Upper lobe of left lung (tissue), 6 donors: ENCODE results near the gene GGTA1. TPM values are rescaled to one million over a fixed set of nuclear protein-coding genes. Genes with fewer than 3 reads are reported as not detected.

Experiments
- ATAC-seq, 2 donors: fragments of 200-7000 bp; cut with Tn5 transposase; one replicate each; pipeline ENCODE4 v1.9.1; 2022; ENCODE audit warnings: mild to moderate bottlenecking in 2 of 2, moderate library complexity in 2 of 2; ENCODE audit not compliant: low FRiP score in 2 of 2
- DNase-seq, 2 donors: peaks; one replicate each; pipeline ENCODE4 v3.0.0-alpha.2; 2019 to 2020
- H3K27ac ChIP-seq, 4 donors: fragments of 200-600 bp; sonication (generic); one replicate each; pipeline ENCODE4 v1.5.1; 2016 to 2019
- H3K27me3 ChIP-seq, 4 donors: fragments of 200-600 bp; sonication (generic); one replicate each; pipeline ENCODE4 v1.5.1; 2017 to 2019
- H3K36me3 ChIP-seq, 4 donors: fragments of 200-600 bp; sonication (generic); one replicate each; pipeline ENCODE4 v1.5.1; 2016 to 2019
- H3K4me1 ChIP-seq, 4 donors: fragments of 200-600 bp; sonication (generic); one replicate each; pipeline ENCODE4 v1.5.1; 2018 to 2019
- H3K4me3 ChIP-seq, 4 donors: fragments of 200-600 bp; sonication (generic); one replicate each; pipeline ENCODE4 v1.5.1; 2017 to 2019; ENCODE audit warnings: mild to moderate bottlenecking in 2 of 4, moderate library complexity in 1 of 4
- H3K9me3 ChIP-seq, 4 donors: fragments of 200-600 bp; sonication (generic); one replicate each; pipeline ENCODE4 v1.5.1; 2018 to 2019
- CTCF ChIP-seq, 6 experiments: fragments of 450-650 bp in 4 of 6; fragments of 200-600 bp in 2 of 6; sonication (generic) in 2 of 6; IDR thresholded peaks; one replicate each; pipeline ENCODE4 v1.5.1; 2016 to 2019; ENCODE audit warnings: antibody characterized with exemption in 6 of 6
- EP300 ChIP-seq, 4 donors: sonication (generic); formaldehyde crosslinking; IDR thresholded peaks; one replicate each; pipeline ENCODE4 v1.5.1; 2017; ENCODE audit warnings: antibody characterized with exemption in 4 of 4, control low read depth in 2 of 4
- POLR2A ChIP-seq, 4 donors: fragments of 450-650 bp; IDR thresholded peaks; one replicate each; pipeline ENCODE4 v1.5.1; 2016 to 2017; ENCODE audit warnings: antibody characterized with exemption in 4 of 4, mild to moderate bottlenecking in 2 of 4
- POLR2AphosphoS5 ChIP-seq, 2 donors: sonication (generic); formaldehyde crosslinking; IDR thresholded peaks; one replicate each; pipeline ENCODE4 v1.5.1; 2017; ENCODE audit warnings: antibody characterized with exemption in 2 of 2
- WGBS, 2 donors: methylation state at CpG; one replicate each; pipeline ENCODE4 v1.1.5; 2017 to 2018; 5-methylcytosine and 5-hydroxymethylcytosine counted together
- total RNA-seq, 6 donors: library from RNA; depleted of rRNA in 4 of 6; stranded (reverse); fragments of >200 nt in 4 of 6; gene quantifications; one replicate each; pipeline versions ENCODE4 v1.1.0 to v1.2.1, GENCODE V29; 2016 to 2021
- donor health status: DM: no; HTN: no; CAD: no; lungs with moderate emphysema.
- donor health status: DM: no; HTN: yes; CAD: no; lungs with severe emphysema.

Gene GGTA1
- total RNA-seq, 6 donors from 2014 or later: 6.3 to 12.3 (median 8.1) TPM

- Histone ChIP-seq H3K27me3 (no peaks in the 10 kb centered on the region), H3K4me1 (peaks cover 7 to 10% (median 8%) of the 10 kb centered on the region in 4 donors), H3K27ac (no peak overlapping the region), H3K9me3 (no peaks in the 10 kb centered on the region), H3K4me3 (no peak overlapping the region), H3K36me3 (no peaks in the 10 kb centered on the region)
- no peak for ATAC-seq
- WGBS, 2 donors: 64 to 71% methylated on average over 4 of the region's 4 CpGs
- no peak for DNase-seq
- no peak for TF ChIP-seq EP300 (IDR thresholded peaks at IDR 0.05)
These were observed 42.4 kb upstream of the GGTA1 start for GRCh38 chr9:121542025-121542424.

GRCh38 chr9:121541256-121541655, 41.6 kb upstream of the GGTA1 start:
- Histone ChIP-seq H3K4me1 (peaks cover 7 to 8% (median 7%) of the 10 kb centered on the region in 4 donors), H3K27me3 (no peaks in the 10 kb centered on the region), H3K27ac (no peak overlapping the region), H3K36me3 (no peaks in the 10 kb centered on the region), H3K9me3 (no peaks in the 10 kb centered on the region), H3K4me3 (no peak overlapping the region)
- 74 to 85% methylated on average over 3 of the region's 3 CpGs for WGBS, 2 donors
- ATAC-seq: no peak
- no peak for DNase-seq
- TF ChIP-seq CTCF (IDR thresholded peaks at IDR 0.05) (no peak), EP300 (IDR thresholded peaks at IDR 0.05) (no peak), POLR2AphosphoS5 (IDR thresholded peaks at IDR 0.05) (no peak), POLR2A (IDR thresholded peaks at IDR 0.05) (no peak)

- 85 to 88% methylated on average over 7 of the region's 7 CpGs for WGBS, 2 donors
- Histone ChIP-seq H3K4me1 (no peaks in the 10 kb centered on the region), H3K36me3 (no peaks in the 10 kb centered on the region), H3K27me3 (no peaks in the 10 kb centered on the region), H3K4me3 (no peak overlapping the region), H3K27ac (no peak overlapping the region), H3K9me3 (no peaks in the 10 kb centered on the region)
- TF ChIP-seq CTCF (IDR thresholded peaks at IDR 0.05) (no peak), POLR2A (IDR thresholded peaks at IDR 0.05) (no peak), EP300 (IDR thresholded peaks at IDR 0.05) (no peak)
- ATAC-seq: no peak
- DNase-seq: no peak
These were observed 38.6 kb upstream of the GGTA1 start for GRCh38 chr9:121538221-121538620.

- H3K27me3 ChIP-seq: no peaks in the 10 kb centered on the region
- DNase-seq (no peak), ATAC-seq (no peak)
- no peaks in the 10 kb centered on the region for H3K4me1 ChIP-seq
- no peak overlapping the region for H3K27ac ChIP-seq
- H3K36me3 ChIP-seq: no peaks in the 10 kb centered on the region
- TF ChIP-seq CTCF (IDR thresholded peaks at IDR 0.05) (no peak), EP300 (IDR thresholded peaks at IDR 0.05) (no peak), POLR2AphosphoS5 (IDR thresholded peaks at IDR 0.05) (no peak), POLR2A (IDR thresholded peaks at IDR 0.05) (no peak)
- no peak overlapping the region for H3K4me3 ChIP-seq
- 37% methylated on average over 5 of the region's 5 CpGs for WGBS, 2 donors
- H3K9me3 ChIP-seq: no peaks in the 10 kb centered on the region
These were observed 37.6 kb upstream of the GGTA1 start for GRCh38 chr9:121537283-121537682.

GRCh38 chr9:121532881-121533280, 33.2 kb upstream of the GGTA1 start:
- no peak for ATAC-seq
- peaks cover 0 to 8% (median 0%) of the 10 kb centered on the region in 4 donors for H3K4me1 ChIP-seq
- WGBS, 2 donors: 93 to 96% methylated on average over 5 of the region's 5 CpGs

More at GRCh38 chr9:121532881-121533280, 33.2 kb upstream of the GGTA1 start:
- H3K27ac ChIP-seq: no peak overlapping the region
- no peaks in the 10 kb centered on the region for H3K9me3 ChIP-seq
- TF ChIP-seq POLR2AphosphoS5 (IDR thresholded peaks at IDR 0.05) (no peak), POLR2A (IDR thresholded peaks at IDR 0.05) (no peak), CTCF (IDR thresholded peaks at IDR 0.05) (no peak), EP300 (IDR thresholded peaks at IDR 0.05) (no peak)
- no peak for DNase-seq
- H3K27me3 ChIP-seq: no peaks in the 10 kb centered on the region
- no peak overlapping the region for H3K4me3 ChIP-seq
- no peaks in the 10 kb centered on the region for H3K36me3 ChIP-seq
